ENCODE results near the gene SAPCD1. TPM values are rescaled to one million over a fixed set of nuclear protein-coding genes. Genes with fewer than 3 reads are reported as not detected.
"Not testable (repeated sequence)": the region's sequence is repeated elsewhere in the genome, so short reads cannot be mapped to it uniquely, and the experiment has no call there.

SAPCD1 gene
- total RNA-seq, 1 experiment from 2014 or later, result 13.0 TPM

GRCh38 chr6:31793927-31794245 is 31.4 kb downstream of the SAPCD1 start:
- DNase-seq (ENCODE audit: low spot score), result not testable (repeated sequence)

GRCh38 chr6:31794294-31794865 is 31.9 kb downstream of the SAPCD1 start:
- in situ Hi-C loops (cut with HindIII; ENCODE audit: low sequenced_read_pairs), result no loop called here
- DNase-seq (ENCODE audit: low spot score), result no peak

More at GRCh38 chr6:31793927-31794245, 31.4 kb downstream of the SAPCD1 start:
- in situ Hi-C loops (cut with HindIII; ENCODE audit: low sequenced_read_pairs), result not testable (repeated sequence)

- no peak for DNase-seq (ENCODE audit: low spot score)
- in situ Hi-C loops (cut with HindIII; ENCODE audit: low sequenced_read_pairs), result no loop called here
These were observed 32.6 kb downstream of the SAPCD1 start for GRCh38 chr6:31794866-31795615.

GRCh38 chr6:31795616-31796298 is 33.3 kb downstream of the SAPCD1 start, which contains the start of gene VARS1:
Gene VARS1, minus strand, starts transcription at chr6:31795752. Its CDS starts 535 bp downstream, at chr6:31795217.
- DNase-seq (ENCODE audit: low spot score), result peak; percentile 85
- in situ Hi-C loops (cut with HindIII; ENCODE audit: low sequenced_read_pairs), result no loop called here

GRCh38 chr6:31796993-31797385 is 34.5 kb downstream of the SAPCD1 start:
- no peak for DNase-seq (ENCODE audit: low spot score)
- in situ Hi-C loops (cut with HindIII; ENCODE audit: low sequenced_read_pairs), result no loop called here

GRCh38 chr6:31797588-31797987 is 35.1 kb downstream of the SAPCD1 start:
- in situ Hi-C loops (cut with HindIII; ENCODE audit: low sequenced_read_pairs), result no loop called here
- DNase-seq (ENCODE audit: low spot score), result no peak

GRCh38 chr6:31799781-31800180 is 37.3 kb downstream of the SAPCD1 start:
- in situ Hi-C loops (cut with HindIII; ENCODE audit: low sequenced_read_pairs), result no loop called here
- DNase-seq (ENCODE audit: low spot score), result no peak

- DNase-seq (ENCODE audit: low spot score); in situ Hi-C loops (cut with HindIII; ENCODE audit: low sequenced_read_pairs): not testable (repeated sequence)
These were observed 38.8 kb downstream of the SAPCD1 start for GRCh38 chr6:31801031-31801927.

- in situ Hi-C loops (cut with HindIII; ENCODE audit: low sequenced_read_pairs), result no loop called here
- DNase-seq (ENCODE audit: low spot score), result no peak
These were observed 43.5 kb downstream of the SAPCD1 start for GRCh38 chr6:31805939-31806469.

GRCh38 chr6:31806470-31807272 is 44.2 kb downstream of the SAPCD1 start, which contains the start of gene LSM2:
Gene LSM2, minus strand, starts transcription at chr6:31806966. Its CDS starts 209 bp downstream, at chr6:31806757.
- in situ Hi-C loops (cut with HindIII; ENCODE audit: low sequenced_read_pairs), result no loop called here
- DNase-seq (ENCODE audit: low spot score), result peak; percentile 97

GRCh38 chr6:31808599-31808998 is 46.1 kb downstream of the SAPCD1 start:
- in situ Hi-C loops (cut with HindIII; ENCODE audit: low sequenced_read_pairs); DNase-seq (ENCODE audit: low spot score): not testable (repeated sequence)

GRCh38 chr6:31811645-31812044 is 49.2 kb downstream of the SAPCD1 start:
- no peak for DNase-seq (ENCODE audit: low spot score)
- in situ Hi-C loops (cut with HindIII; ENCODE audit: low sequenced_read_pairs), result no loop called here

GRCh38 chr6:31813465-31813849 is 51.0 kb downstream of the SAPCD1 start:
- in situ Hi-C loops (cut with HindIII; ENCODE audit: low sequenced_read_pairs), result no loop called here

More at GRCh38 chr6:31813465-31813849, 51.0 kb downstream of the SAPCD1 start:
- DNase-seq (ENCODE audit: low spot score), result no peak

Other genes starting within 250 kb of the SAPCD1 start
- gene MCCD1, start 233.7 kb upstream of the SAPCD1 start, total RNA-seq (2014; rRNA removed; shearing (Covaris generic)), result 2.1 TPM in 1 of 2 replicates, not detected in the other
- 771 and 792 TPM in 2 replicates for gene DDX39B, start 220.7 kb upstream of the SAPCD1 start, total RNA-seq (2014; rRNA removed; shearing (Covaris generic))
- 3.8 and 4.9 TPM in 2 replicates for gene ATP6V1G2, start 216.0 kb upstream of the SAPCD1 start, total RNA-seq (2014; rRNA removed; shearing (Covaris generic))
- 19.8 and 24.9 TPM in 2 replicates for gene NFKBIL1, start 215.0 kb upstream of the SAPCD1 start, total RNA-seq (2014; rRNA removed; shearing (Covaris generic))
- gene LTA, start 190.4 kb upstream of the SAPCD1 start, total RNA-seq (2014; rRNA removed; shearing (Covaris generic)), result not detected in 2 replicates
- gene TNF, start 187.1 kb upstream of the SAPCD1 start, total RNA-seq (2014; rRNA removed; shearing (Covaris generic)), result 0.14 TPM in 1 of 2 replicates, not detected in the other
- 0.51 TPM in 1 of 2 replicates, not detected in the other for gene LTB, start 180.2 kb upstream of the SAPCD1 start, total RNA-seq (2014; rRNA removed; shearing (Covaris generic))
- not detected in 2 replicates for gene LST1, start 176.4 kb upstream of the SAPCD1 start, total RNA-seq (2014; rRNA removed; shearing (Covaris generic))
- gene NCR3, start 169.7 kb upstream of the SAPCD1 start, total RNA-seq (2014; rRNA removed; shearing (Covaris generic)), result not detected in 2 replicates
- 36.6 and 57.5 TPM in 2 replicates for gene AIF1, start 147.4 kb upstream of the SAPCD1 start, total RNA-seq (2014; rRNA removed; shearing (Covaris generic))
- gene PRRC2A, start 141.9 kb upstream of the SAPCD1 start, total RNA-seq (2014; rRNA removed; shearing (Covaris generic)), result 62.1 and 62.4 TPM in 2 replicates
- gene BAG6, start 110.0 kb upstream of the SAPCD1 start, total RNA-seq (2014; rRNA removed; shearing (Covaris generic)), result 257 and 311 TPM in 2 replicates
- gene APOM, start 106.8 kb upstream of the SAPCD1 start, total RNA-seq (2014; rRNA removed; shearing (Covaris generic)), result 2.3 and 3.6 TPM in 2 replicates
- gene C6orf47, start 101.9 kb upstream of the SAPCD1 start, total RNA-seq (2014; rRNA removed; shearing (Covaris generic)), result 12.4 and 16.2 TPM in 2 replicates
- 24.9 and 31.6 TPM in 2 replicates for gene GPANK1, start 97.7 kb upstream of the SAPCD1 start, total RNA-seq (2014; rRNA removed; shearing (Covaris generic))
- 105 and 107 TPM in 2 replicates for gene CSNK2B, start 96.6 kb upstream of the SAPCD1 start, total RNA-seq (2014; rRNA removed; shearing (Covaris generic))
- gene LY6G5B, start 92.7 kb upstream of the SAPCD1 start, total RNA-seq (2014; rRNA removed; shearing (Covaris generic)), result 2.0 TPM in 1 of 2 replicates, not detected in the other
- not detected in 2 replicates for gene LY6G5C, start 81.6 kb upstream of the SAPCD1 start, total RNA-seq (2014; rRNA removed; shearing (Covaris generic))
- 43.9 and 47.3 TPM in 2 replicates for gene ABHD16A, start 59.3 kb upstream of the SAPCD1 start, total RNA-seq (2014; rRNA removed; shearing (Covaris generic))
- 1.1 TPM in 1 of 2 replicates, not detected in the other for gene LY6G6F, start 55.8 kb upstream of the SAPCD1 start, total RNA-seq (2014; rRNA removed; shearing (Covaris generic))
- gene LY6G6D, start 47.3 kb upstream of the SAPCD1 start, total RNA-seq (2014; rRNA removed; shearing (Covaris generic)), result not detected in 2 replicates
- gene LY6G6C, start 40.9 kb upstream of the SAPCD1 start, total RNA-seq (2014; rRNA removed; shearing (Covaris generic)), result not detected in 2 replicates
- gene MPIG6B, start 39.3 kb upstream of the SAPCD1 start, total RNA-seq (2014; rRNA removed; shearing (Covaris generic)), result not detected in 2 replicates
- gene DDAH2, start 33.4 kb upstream of the SAPCD1 start, total RNA-seq (2014; rRNA removed; shearing (Covaris generic)), result 141 and 183 TPM in 2 replicates
- 868 and 869 TPM in 2 replicates for gene CLIC1, start 26.1 kb upstream of the SAPCD1 start, total RNA-seq (2014; rRNA removed; shearing (Covaris generic))
- gene MSH5, start 22.7 kb upstream of the SAPCD1 start, total RNA-seq (2014; rRNA removed; shearing (Covaris generic)), result 3.2 and 7.1 TPM in 2 replicates
- 0.78 and 1.7 TPM in 2 replicates for gene VWA7, start 14.7 kb downstream of the SAPCD1 start, total RNA-seq (2014; rRNA removed; shearing (Covaris generic))
- 133 and 152 TPM in 2 replicates for gene VARS1, start 33.1 kb downstream of the SAPCD1 start, total RNA-seq (2014; rRNA removed; shearing (Covaris generic))
- 64.0 and 104 TPM in 2 replicates for gene LSM2, start 44.3 kb downstream of the SAPCD1 start, total RNA-seq (2014; rRNA removed; shearing (Covaris generic))
- 0.75 and 0.98 TPM in 2 replicates for gene HSPA1L, start 52.6 kb downstream of the SAPCD1 start, total RNA-seq (2014; rRNA removed; shearing (Covaris generic))
- 0.25 TPM in 1 of 2 replicates, not detected in the other for gene HSPA1A, start 52.9 kb downstream of the SAPCD1 start, total RNA-seq (2014; rRNA removed; shearing (Covaris generic))
- gene HSPA1B, start 65.1 kb downstream of the SAPCD1 start, total RNA-seq (2014; rRNA removed; shearing (Covaris generic)), result 201 and 209 TPM in 2 replicates
- 212 and 231 TPM in 2 replicates for gene NEU1, start 100.2 kb downstream of the SAPCD1 start, total RNA-seq (2014; rRNA removed; shearing (Covaris generic))
- 0.18 and 0.41 TPM in 2 replicates for gene SLC44A4, start 116.3 kb downstream of the SAPCD1 start, total RNA-seq (2014; rRNA removed; shearing (Covaris generic))
- 57.7 and 95.3 TPM in 2 replicates for gene EHMT2, start 135.0 kb downstream of the SAPCD1 start, total RNA-seq (2014; rRNA removed; shearing (Covaris generic))
- 20.0 and 22.3 TPM in 2 replicates for gene ZBTB12, start 139.4 kb downstream of the SAPCD1 start, total RNA-seq (2014; rRNA removed; shearing (Covaris generic))
- 0.98 and 3.7 TPM in 2 replicates for gene C2, start 165.1 kb downstream of the SAPCD1 start, total RNA-seq (2014; rRNA removed; shearing (Covaris generic))
- not detected in 2 replicates for gene CFB, start 183.4 kb downstream of the SAPCD1 start, total RNA-seq (2014; rRNA removed; shearing (Covaris generic))
- gene NELFE, start 196.3 kb downstream of the SAPCD1 start, total RNA-seq (2014; rRNA removed; shearing (Covaris generic)), result 183 and 198 TPM in 2 replicates
- gene SKIC2, start 196.5 kb downstream of the SAPCD1 start, total RNA-seq (2014; rRNA removed; shearing (Covaris generic)), result 41.0 and 43.4 TPM in 2 replicates
- gene DXO, start 209.5 kb downstream of the SAPCD1 start, total RNA-seq (2014; rRNA removed; shearing (Covaris generic)), result 4.3 and 7.1 TPM in 2 replicates
- 0.98 and 1.2 TPM in 2 replicates for gene C4A, start 219.4 kb downstream of the SAPCD1 start, total RNA-seq (2014; rRNA removed; shearing (Covaris generic))